IPS-18a (cell line): ENCODE measurements around the gene ANKRD60.

ENCODE experiments used
- H3K27ac ChIP-seq: one replicate; pipeline ENCODE4 v1.5.1; 2013; ENCODE audit warnings: low read length
- H3K27me3 ChIP-seq: one replicate; pipeline ENCODE4 v1.6.1; 2013; ENCODE audit warnings: mild to moderate bottlenecking, low read length; ENCODE audit not compliant: control insufficient read depth, insufficient read depth
- H3K36me3 ChIP-seq: one replicate; pipeline ENCODE4 v1.6.1; 2013; ENCODE audit warnings: low read depth, low read length; ENCODE audit not compliant: control insufficient read depth
- H3K4me1 ChIP-seq: one replicate; pipeline ENCODE4 v1.6.1; 2013; ENCODE audit warnings: low read depth, low read length; ENCODE audit not compliant: control insufficient read depth
- H3K4me3 ChIP-seq: one replicate; pipeline ENCODE4 v1.5.1; 2013; ENCODE audit warnings: low read length
- H3K9ac ChIP-seq: one replicate; pipeline ENCODE4 v1.6.1; 2013; ENCODE audit warnings: mild to moderate bottlenecking, low read length, moderate library complexity
- H3K9me3 ChIP-seq: one replicate; pipeline ENCODE4 v1.6.1; 2013; ENCODE audit warnings: low read depth, low read length; ENCODE audit not compliant: control insufficient read depth

The ANKRD60 gene

DNA sequence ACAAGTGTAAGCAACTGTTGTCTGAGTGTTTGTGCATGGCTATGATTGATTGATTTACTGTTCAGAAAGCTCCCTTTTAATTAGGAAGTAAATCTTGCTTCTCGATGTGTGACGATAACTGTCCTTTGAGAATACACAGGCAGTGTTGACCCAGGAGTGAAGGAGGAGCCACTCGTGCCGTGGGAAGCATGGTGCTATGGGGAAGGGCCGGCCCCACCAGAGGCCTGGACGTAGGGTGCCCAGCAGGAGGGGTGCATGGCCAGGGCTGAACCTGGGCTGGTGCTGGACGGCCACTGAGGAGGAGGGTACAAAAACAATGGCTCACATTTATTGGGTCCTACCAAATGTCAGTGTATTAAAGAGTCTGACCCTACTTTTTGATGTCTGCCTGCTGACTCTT lies 60.7 kb downstream of the ANKRD60 start:
- no peak overlapping the region for H3K4me3 ChIP-seq
- H3K9me3 ChIP-seq: no peaks in the 10 kb centered on the region
- H3K4me1 ChIP-seq: no peaks in the 10 kb centered on the region
- no peaks in the 10 kb centered on the region for H3K27me3 ChIP-seq
- no peak overlapping the region for H3K27ac ChIP-seq
- no peak overlapping the region for H3K9ac ChIP-seq
- H3K36me3 ChIP-seq: no peaks in the 10 kb centered on the region
